Neural progenitor cell (in vitro differentiated cells): ENCODE measurements around the gene PADI1.

Experiments used
- EZH2phosphoT487 ChIP-seq: fragments of 200-600 bp; sonication (generic); IDR thresholded peaks from 2 replicates; pipeline ENCODE4 v1.6.1; 2017; ENCODE audit warnings: antibody characterized with exemption
- TF ChIP-seq, protein P1 (sequence below): fragments of 200-600 bp; sonication (generic); IDR thresholded peaks from 2 replicates; pipeline ENCODE4 v1.5.1; 2017; ENCODE audit warnings: antibody characterized with exemption, mild to moderate bottlenecking

DNA sequence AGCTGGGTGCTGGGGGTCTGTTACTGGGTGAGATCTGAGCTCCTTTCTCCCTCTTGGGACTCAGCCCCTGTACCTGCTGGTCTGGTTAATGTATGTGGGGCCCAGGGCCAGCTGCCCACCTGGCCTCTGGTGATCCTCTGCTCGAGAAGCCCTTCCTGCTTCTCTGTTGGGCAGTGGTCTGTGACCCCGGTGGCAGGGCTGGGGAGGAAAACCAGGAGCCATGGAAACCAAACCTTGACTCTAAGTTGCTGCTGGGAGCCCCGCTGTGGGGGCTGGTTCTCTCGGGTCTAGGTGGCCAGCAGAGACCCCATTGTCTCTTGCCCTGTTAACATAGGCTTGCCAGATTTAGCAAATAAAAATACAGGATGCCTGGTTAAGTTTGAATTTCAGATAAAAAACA lies 1.3 kb downstream of the PADI1 start:
- TF ChIP-seq, protein P1, sequence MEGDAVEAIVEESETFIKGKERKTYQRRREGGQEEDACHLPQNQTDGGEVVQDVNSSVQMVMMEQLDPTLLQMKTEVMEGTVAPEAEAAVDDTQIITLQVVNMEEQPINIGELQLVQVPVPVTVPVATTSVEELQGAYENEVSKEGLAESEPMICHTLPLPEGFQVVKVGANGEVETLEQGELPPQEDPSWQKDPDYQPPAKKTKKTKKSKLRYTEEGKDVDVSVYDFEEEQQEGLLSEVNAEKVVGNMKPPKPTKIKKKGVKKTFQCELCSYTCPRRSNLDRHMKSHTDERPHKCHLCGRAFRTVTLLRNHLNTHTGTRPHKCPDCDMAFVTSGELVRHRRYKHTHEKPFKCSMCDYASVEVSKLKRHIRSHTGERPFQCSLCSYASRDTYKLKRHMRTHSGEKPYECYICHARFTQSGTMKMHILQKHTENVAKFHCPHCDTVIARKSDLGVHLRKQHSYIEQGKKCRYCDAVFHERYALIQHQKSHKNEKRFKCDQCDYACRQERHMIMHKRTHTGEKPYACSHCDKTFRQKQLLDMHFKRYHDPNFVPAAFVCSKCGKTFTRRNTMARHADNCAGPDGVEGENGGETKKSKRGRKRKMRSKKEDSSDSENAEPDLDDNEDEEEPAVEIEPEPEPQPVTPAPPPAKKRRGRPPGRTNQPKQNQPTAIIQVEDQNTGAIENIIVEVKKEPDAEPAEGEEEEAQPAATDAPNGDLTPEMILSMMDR = no peak
- TF ChIP-seq EZH2phosphoT487 = no peak
